NCI-H2107 treated with DMSO at 0.1 percent for 48 hours (cell line): ENCODE data around the gene NME9.
A peak's percentile ranks its signal among the peaks of the same experiment; 100 is the strongest.

ENCODE experiments used
- DNase-seq: peaks from one replicate; lab custom pipeline; 2025; ENCODE audit not compliant: unreplicated experiment; lab: John Stamatoyannopoulos, UW

NME9 gene

GRCh38 chr3:138336454-138336999 is 6.9 kb upstream of the NME9 start:
- DNase-seq = no peak

GRCh38 chr3:138334608-138335007 is 5.0 kb upstream of the NME9 start:
- DNase-seq = no peak

- peak; percentile 32 for DNase-seq
Measured at GRCh38 chr3:138332472-138333073, 2.9 kb upstream of the NME9 start.

GRCh38 chr3:138331143-138331894 is 1.7 kb upstream of the NME9 start:
- no peak for DNase-seq

GRCh38 chr3:138329984-138330293 is 288 bp upstream of the NME9 start:
- DNase-seq = no peak

GRCh38 chr3:138328341-138328740 is 1.3 kb downstream of the NME9 start:
- no peak for DNase-seq

- DNase-seq = no peak
Measured at GRCh38 chr3:138327831-138328230, 1.8 kb downstream of the NME9 start.

- DNase-seq = no peak
Measured at GRCh38 chr3:138326866-138327595, 2.6 kb downstream of the NME9 start.

GRCh38 chr3:138325990-138326389 is 3.7 kb downstream of the NME9 start:
- no peak for DNase-seq

- no peak for DNase-seq
Measured at GRCh38 chr3:138323971-138324370, 5.7 kb downstream of the NME9 start.

- DNase-seq = no peak
Measured at GRCh38 chr3:138317687-138318086, 12.0 kb downstream of the NME9 start.

- no peak for DNase-seq
Measured at GRCh38 chr3:138314751-138315150, 14.9 kb downstream of the NME9 start.

- DNase-seq = no peak
Measured at GRCh38 chr3:138310494-138310893, 19.2 kb downstream of the NME9 start.

GRCh38 chr3:138308783-138309182 is 20.9 kb downstream of the NME9 start:
- no peak for DNase-seq

GRCh38 chr3:138307899-138308298 is 21.8 kb downstream of the NME9 start:
- no peak for DNase-seq

- DNase-seq = no peak
Measured at GRCh38 chr3:138303474-138303873, 26.2 kb downstream of the NME9 start.

GRCh38 chr3:138300647-138301046 is 29.0 kb downstream of the NME9 start:
- no peak for DNase-seq

- no peak for DNase-seq
Measured at GRCh38 chr3:138297876-138298275, 31.8 kb downstream of the NME9 start.

- no peak for DNase-seq
Measured at GRCh38 chr3:138297059-138297607, 32.5 kb downstream of the NME9 start.

- DNase-seq = no peak
Measured at GRCh38 chr3:138296639-138297038, 33.0 kb downstream of the NME9 start.

GRCh38 chr3:138289701-138290100 is 40.0 kb downstream of the NME9 start:
- DNase-seq = no peak

- no peak for DNase-seq
Measured at GRCh38 chr3:138289260-138289659, 40.4 kb downstream of the NME9 start.
